Measurements from ENCODE around the gene FCGR2B.
"Not testable (repeated sequence)": the region's sequence is repeated elsewhere in the genome, so short reads cannot be mapped to it uniquely, and the experiment has no call there.

Gene FCGR2B

DNA sequence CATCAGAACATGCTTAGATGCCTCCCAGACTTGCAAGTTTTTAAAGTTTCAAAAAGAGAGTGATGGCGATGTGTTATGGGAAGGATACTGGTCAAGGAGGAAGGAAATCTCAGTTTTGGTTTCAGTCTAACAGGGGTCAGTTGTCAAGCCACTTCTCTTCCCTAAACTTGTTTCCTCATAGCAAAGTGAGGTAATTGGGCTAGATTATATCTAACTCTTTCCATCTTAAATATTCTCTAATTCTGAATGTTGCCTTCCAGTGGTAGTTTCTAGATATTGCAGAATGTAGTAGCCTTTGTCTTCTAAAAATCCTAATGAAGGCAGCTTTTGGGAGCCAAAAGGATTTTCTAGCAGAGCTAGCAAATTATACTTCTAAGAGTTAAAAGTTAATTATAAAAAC lies 20.2 kb upstream of the FCGR2B start:
- in situ Hi-C loops (cut with HindIII; ENCODE audit: low pct_unique_long_range_greater_than_20kb, low sequenced_read_pairs) = not testable (repeated sequence)
- DNase-seq (ENCODE audit: low read depth in 1 of 2, low spot score in 1 of 2) = peak in 1 of 2 experiments; percentile 46

DNA sequence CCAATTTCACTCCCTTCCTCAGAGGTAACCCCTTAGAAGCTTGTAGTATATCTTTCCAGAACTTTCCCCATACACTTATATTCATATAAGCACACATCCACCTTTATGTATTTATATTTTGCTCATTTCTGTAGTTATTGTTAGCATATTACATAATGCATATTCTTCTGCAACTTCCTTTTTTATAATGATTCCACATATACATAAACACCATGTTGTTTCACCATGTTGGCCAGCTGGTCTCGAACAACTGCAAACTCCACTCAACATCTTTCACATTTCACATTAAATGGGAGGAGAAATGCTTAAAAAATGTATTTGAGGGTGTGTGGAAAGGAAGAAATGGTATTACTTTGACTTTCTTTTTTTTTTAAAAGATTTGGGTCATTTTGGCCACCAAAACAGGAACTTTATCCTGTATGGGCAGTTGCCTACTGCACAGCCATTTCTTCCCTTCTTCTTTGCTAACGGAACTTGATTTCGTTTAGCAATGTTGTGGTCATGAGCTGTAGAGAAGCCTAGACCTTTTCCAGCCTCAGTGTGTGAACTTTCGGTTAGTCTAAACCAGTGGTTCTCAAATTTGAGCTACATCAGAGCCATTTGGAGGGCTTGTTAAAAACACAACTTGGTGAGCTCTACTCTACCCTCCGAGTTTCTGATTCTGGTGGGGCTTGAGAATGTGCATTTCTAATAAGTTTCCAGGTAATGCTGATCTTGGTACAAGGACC lies 19.3 kb upstream of the FCGR2B start:
- in situ Hi-C loops (cut with HindIII; ENCODE audit: low pct_unique_long_range_greater_than_20kb, low sequenced_read_pairs); DNase-seq (ENCODE audit: low read depth in 1 of 2, low spot score in 1 of 2): not testable (repeated sequence)

DNA sequence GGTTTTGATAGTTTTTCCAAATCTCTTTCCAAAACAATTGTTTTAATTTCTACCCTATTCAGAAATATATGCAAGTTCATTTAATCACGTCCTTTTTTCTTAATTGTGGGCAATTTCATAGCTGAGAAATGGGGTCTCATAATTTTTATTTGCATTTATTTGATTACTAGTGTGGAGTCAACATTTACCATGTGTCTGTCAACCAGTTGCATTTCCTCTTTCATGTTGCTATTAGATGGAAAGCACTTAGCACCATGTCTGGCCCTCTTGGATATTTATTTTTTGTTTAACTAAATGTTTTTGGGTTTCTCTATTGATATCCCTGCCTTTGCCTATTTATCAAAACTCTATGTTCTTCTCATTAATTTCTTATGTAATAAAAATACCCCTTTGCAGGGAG lies 18.1 kb upstream of the FCGR2B start:
- in situ Hi-C loops (cut with HindIII; ENCODE audit: low pct_unique_long_range_greater_than_20kb, low sequenced_read_pairs); DNase-seq (ENCODE audit: low read depth in 1 of 2, low spot score in 1 of 2): not testable (repeated sequence)

DNA sequence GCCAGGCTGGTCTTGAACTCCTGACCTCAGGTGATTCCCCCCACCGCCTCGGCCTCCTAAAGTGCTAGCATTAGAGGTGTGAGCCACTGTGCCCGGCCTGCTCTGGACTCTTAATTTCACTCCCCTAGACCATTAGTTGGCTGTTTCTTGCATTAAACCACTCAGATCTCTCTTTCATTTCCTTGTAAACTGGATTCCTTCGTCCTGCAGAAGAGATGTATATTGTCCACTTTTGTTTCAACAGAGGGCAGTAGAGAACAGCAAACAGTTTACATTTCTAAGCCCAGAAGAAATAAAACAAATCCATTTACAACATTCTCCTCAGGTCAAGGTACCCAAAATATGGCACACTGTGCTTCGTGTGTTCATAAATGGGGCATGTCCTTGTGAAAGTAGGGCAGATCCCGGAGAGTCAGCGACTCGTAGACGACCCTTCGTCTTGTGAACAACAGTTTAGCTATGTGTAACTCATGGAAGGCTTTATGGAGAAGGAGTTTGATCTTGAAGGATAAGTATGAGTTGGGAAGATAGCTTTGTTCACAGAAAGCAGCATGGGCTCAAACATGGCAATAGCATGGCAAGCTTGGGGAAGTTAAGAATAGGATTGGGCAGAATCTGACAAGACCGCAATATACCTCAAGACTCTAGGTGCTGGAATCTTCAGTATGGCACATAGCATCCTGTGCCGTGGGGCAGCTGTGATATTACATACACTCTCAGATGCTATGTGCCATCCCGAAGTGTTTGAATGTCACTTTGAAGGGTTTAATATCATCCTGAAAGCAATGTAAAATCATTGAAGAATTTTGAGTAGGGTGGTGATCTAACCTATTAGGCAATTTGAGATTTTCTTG lies 15.2 kb upstream of the FCGR2B start:
- in situ Hi-C loops (cut with HindIII; ENCODE audit: low pct_unique_long_range_greater_than_20kb, low sequenced_read_pairs) = not testable (repeated sequence)
- DNase-seq (ENCODE audit: low read depth in 1 of 2, low spot score in 1 of 2) = peak in 1 of 2 experiments; percentile 68

DNA sequence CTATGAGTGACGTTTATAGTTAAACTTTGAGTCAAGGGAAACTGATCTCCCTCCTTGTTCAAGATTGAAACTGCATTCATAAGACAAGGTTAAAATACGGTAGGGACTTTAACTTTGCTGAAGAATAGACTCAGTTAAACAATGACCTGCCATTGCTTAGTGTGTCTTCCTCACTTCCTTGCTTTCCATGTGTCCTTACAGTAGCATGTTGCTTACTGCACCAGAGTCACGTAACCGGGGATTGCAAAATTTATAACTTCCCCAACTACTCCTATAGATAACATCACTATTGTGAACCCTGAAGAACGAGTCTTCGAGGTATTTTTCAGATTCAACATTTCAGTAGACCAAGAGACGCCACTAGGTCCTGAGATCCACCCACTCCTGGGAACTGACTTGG lies 9.4 kb upstream of the FCGR2B start:
- in situ Hi-C loops (cut with HindIII; ENCODE audit: low pct_unique_long_range_greater_than_20kb, low sequenced_read_pairs); DNase-seq (ENCODE audit: low read depth in 1 of 2, low spot score in 1 of 2): not testable (repeated sequence)

DNA sequence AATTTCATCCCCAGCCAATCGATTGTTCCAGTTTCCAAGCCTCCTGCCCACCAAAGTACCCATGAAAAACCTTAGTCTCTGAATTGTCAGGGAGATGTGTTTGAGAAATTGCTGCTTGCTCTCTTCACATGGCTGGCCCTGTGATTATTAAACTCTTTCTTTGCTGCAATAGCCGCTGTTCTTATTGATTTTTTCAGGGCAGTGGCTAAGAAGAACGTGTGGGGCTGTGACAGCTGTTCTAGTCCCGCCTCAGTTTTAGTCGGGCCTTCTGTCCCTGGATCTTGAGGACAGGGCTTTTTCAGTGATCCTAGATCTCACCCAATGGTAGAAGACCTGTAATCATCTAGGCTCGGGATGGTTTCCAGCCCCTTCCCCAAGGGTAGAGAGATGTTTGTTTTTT lies 9.0 kb upstream of the FCGR2B start:
- DNase-seq (ENCODE audit: low read depth in 1 of 2, low spot score in 1 of 2); in situ Hi-C loops (cut with HindIII; ENCODE audit: low pct_unique_long_range_greater_than_20kb, low sequenced_read_pairs): not testable (repeated sequence)

DNA sequence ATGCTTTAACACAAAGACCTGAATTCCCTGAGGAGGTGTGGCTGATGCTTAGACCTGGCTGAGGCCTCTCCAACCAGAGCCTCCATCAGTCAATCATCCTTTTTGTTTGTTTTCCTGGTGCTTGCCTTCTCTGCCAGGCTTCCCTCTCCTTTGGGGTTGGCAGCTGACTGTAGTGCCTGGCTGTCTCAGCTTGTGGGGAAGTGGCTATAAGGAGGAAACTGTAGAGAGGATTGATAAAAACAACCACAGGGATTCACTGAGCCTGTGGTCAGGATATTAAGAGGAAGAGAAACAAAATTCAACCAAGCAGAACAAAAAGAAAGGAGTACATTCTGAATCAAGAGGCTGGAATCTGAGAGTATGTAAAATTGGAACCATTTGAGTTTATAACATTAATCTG lies 4.4 kb upstream of the FCGR2B start:
- DNase-seq (ENCODE audit: low read depth in 1 of 2, low spot score in 1 of 2); in situ Hi-C loops (cut with HindIII; ENCODE audit: low pct_unique_long_range_greater_than_20kb, low sequenced_read_pairs): not testable (repeated sequence)

DNA sequence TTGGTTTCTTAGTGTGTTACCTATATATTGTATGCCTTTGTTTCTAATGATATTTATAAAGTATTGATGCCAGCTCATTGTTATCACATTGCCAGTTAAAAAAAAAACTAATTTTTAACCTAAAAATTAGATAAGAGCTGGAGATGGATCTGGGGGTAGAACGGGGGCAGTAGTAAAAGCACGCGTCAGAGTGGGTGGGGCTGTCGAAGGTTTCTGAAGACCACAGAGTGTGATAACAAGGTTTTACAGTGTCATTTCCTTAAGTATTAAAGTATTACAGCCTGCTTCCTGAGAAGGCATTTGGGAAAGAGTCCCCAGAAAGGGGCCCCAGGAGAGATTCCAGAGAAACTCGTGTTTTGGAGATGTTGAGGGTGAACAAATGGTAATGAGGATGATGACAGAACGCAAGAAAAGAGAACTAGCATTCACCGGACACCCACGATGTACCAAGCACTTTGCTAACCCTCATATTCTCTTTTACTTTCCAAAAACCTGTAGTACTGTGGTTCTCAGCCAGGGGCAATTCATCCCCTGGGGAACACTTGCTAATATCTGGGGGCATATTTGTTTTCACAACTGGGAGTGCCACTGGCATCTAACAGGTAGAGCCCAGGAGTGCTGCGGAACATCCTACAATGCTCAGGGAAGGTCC lies 1.2 kb upstream of the FCGR2B start:
- DNase-seq (ENCODE audit: low read depth in 1 of 2, low spot score in 1 of 2); in situ Hi-C loops (cut with HindIII; ENCODE audit: low pct_unique_long_range_greater_than_20kb, low sequenced_read_pairs): not testable (repeated sequence)

DNA sequence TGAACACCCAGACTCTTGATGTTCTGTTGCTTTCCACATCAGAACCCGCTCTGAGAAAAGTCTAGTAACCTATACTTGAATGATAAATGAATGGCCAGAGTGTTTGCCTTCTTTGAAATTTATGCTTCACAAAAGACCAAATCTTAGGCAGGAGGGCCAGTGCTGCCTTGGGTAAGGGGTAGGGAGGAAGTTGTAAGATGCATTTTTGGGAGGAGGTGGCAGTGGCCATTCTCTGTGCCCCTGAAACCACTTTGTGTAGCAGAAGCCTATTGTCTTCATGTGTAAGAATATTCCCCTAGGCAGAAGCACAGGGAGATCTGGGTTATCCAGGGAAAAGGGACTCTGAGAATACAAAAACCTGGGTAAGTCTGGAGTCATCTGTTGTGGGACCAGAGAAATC lies 626 bp downstream of the FCGR2B start:
- DNase-seq (ENCODE audit: low read depth in 1 of 2, low spot score in 1 of 2); in situ Hi-C loops (cut with HindIII; ENCODE audit: low pct_unique_long_range_greater_than_20kb, low sequenced_read_pairs): not testable (repeated sequence)

DNA sequence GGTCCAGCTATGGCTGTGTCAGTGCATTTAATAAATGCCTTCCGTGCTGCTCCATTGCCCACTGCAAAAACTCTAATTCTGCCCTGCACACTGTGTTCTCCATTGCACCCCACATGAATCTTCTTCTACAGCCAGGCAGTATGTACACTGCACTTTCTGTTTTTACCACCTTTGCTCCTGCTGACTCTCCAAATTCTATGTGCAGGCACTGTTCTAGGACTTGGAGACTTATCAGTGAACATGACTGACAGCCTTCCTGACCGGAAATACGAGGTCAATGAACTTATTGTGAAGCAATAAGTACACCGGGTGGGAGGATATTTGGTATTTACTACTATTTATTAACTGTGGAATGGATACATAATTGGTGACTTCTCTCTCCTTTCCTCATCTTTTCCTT lies 1.7 kb downstream of the FCGR2B start:
- in situ Hi-C loops (cut with HindIII; ENCODE audit: low pct_unique_long_range_greater_than_20kb, low sequenced_read_pairs); DNase-seq (ENCODE audit: low read depth in 1 of 2, low spot score in 1 of 2): not testable (repeated sequence)

DNA sequence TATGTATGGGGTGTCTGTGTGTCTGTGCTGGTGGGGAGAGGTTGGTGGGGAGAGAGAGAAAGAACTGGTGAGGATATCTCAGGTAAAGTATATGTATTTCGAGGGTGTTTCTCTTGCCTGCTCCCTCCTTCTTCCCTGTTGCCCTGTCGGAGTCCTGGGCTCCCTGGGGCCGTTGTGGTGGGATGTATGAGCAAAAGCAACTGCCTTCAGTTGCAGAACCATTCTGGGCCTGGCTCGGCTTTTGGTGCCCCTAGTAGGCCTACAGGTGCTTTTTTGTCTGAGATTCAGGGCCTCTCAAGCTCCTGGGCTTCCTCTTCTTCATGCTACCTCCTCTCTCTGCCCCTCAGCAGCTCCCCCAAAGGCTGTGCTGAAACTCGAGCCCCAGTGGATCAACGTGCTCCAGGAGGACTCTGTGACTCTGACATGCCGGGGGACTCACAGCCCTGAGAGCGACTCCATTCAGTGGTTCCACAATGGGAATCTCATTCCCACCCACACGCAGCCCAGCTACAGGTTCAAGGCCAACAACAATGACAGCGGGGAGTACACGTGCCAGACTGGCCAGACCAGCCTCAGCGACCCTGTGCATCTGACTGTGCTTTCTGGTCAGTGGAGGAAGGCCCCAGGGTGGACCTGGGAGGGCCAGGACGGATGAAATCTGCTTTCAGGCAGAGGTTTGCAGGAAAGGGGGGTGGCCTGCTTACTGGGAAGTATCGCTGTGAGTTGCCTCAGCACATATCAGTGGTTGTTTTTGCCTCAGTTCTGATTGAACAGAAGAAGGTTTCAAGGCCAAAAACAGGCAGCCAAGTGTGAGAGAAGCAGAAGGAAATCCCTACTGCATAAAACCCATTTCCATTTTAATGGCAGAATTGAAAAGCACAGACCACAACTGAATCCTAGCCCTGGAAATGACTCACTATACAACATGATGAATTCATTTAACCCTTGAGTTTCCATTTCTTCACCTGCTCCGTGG lies 8.4 kb downstream of the FCGR2B start:
- DNase-seq (ENCODE audit: low read depth in 1 of 2, low spot score in 1 of 2); in situ Hi-C loops (cut with HindIII; ENCODE audit: low pct_unique_long_range_greater_than_20kb, low sequenced_read_pairs): not testable (repeated sequence)

DNA sequence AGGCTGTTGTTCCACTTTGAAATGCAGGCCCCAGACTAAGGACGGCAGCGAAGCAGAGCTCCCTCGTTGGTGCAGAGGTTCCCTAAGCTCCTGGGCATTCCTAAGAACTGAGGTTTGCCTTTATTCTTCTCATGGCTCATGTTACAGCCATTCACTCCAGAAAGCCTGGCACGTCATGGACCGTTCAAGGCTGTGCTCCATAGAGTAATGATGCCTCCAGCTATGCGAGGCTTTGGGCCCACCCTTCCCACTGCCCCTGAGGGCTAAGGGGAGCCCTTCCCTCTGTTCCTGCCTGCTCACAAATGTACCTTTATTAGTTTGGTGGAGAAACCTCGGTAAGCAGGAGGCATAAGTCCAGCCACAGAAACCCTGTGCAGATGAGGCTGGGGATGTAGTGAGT lies 10.5 kb downstream of the FCGR2B start:
- in situ Hi-C loops (cut with HindIII; ENCODE audit: low pct_unique_long_range_greater_than_20kb, low sequenced_read_pairs); DNase-seq (ENCODE audit: low read depth in 1 of 2, low spot score in 1 of 2): not testable (repeated sequence)

DNA sequence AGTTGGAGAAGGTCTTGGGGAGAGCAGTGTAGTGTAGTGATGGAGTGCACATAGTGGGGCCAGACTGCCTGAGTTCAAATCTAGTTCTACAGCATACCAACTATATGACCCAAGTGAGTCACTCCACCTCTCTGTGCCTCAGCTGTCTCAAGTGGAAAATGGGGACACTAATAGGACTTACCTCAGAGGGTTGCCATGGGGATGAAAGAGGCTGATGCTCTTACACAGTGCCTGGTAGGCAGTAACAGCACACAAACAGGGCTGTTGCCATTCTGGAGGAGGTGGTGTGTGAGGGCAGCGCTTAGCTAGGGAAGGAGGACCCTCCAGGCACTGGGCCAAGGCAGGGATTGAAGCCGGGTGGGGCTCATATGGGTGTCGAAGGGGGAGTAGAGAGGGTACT lies 11.5 kb downstream of the FCGR2B start:
- in situ Hi-C loops (cut with HindIII; ENCODE audit: low pct_unique_long_range_greater_than_20kb, low sequenced_read_pairs); DNase-seq (ENCODE audit: low read depth in 1 of 2, low spot score in 1 of 2): not testable (repeated sequence)

DNA sequence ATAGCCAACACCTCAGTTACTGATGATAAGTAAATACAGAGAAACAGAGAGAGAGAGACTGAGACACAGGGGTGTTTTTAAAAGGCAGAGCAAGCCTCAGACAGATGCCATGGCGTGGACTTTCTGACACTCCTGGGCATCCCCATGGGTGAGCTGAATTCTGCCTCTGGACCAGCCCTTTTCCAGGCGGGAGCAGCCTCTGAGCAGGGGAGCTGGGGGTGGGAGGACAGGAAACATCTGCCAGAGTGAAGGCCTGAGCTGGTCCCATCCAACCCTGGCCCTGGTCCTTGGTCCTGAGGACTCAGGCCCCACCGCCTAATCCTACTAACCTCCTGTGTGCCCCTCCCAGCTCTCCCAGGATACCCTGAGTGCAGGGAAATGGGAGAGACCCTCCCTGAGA lies 12.0 kb downstream of the FCGR2B start:
- in situ Hi-C loops (cut with HindIII; ENCODE audit: low pct_unique_long_range_greater_than_20kb, low sequenced_read_pairs); DNase-seq (ENCODE audit: low read depth in 1 of 2, low spot score in 1 of 2): not testable (repeated sequence)
